SK-N-SH (cell line): Measurements from ENCODE around the gene KPNA2. TPM values are rescaled to one million over a fixed set of nuclear protein-coding genes. Genes with fewer than 3 reads are reported as not detected.

Experiments
- CTCF ChIA-PET: fragments of 300-600, 350-600 bp; formaldehyde crosslinking; extraction: SDS; loops from one replicate; lab custom pipeline; 2021; lab: Yijun Ruan, JAX
- POLR2A ChIA-PET: fragments of 350-600 bp; sonication (Branson Sonifier 250); formaldehyde crosslinking; extraction: SDS; loops from one replicate; lab custom pipeline; 2020; ENCODE audit warnings: antibody characterized with exemption, inconsistent platforms; lab: Yijun Ruan, JAX
- DNase-seq: peaks from one replicate; pipeline ENCODE4 v3.0.0; 2012
- H2AFZ ChIP-seq: fragments of 200-600 bp; sonication (generic); 2 replicates; pipeline ENCODE4 v1.8.1; 2016; ENCODE audit warnings: antibody characterized with exemption, mild to moderate bottlenecking, low read depth
- H3F3A ChIP-seq: fragments of 200-600 bp; sonication (generic); replicated peaks from 2 replicates; pipeline ENCODE3; 2016; ENCODE audit warnings: antibody characterized with exemption, mild to moderate bottlenecking; ENCODE audit not compliant: insufficient read depth
- H3K27ac ChIP-seq, 2 experiments: fragments of 200-500 bp in 1 of 2; fragments of 200-600 bp in 1 of 2; sonication (Bioruptor generic) in 1 of 2; sonication (generic), shearing (Covaris generic) in 1 of 2; 2 replicates each; pipeline versions ENCODE4 v1.5.1 to v1.6.1; 2014 to 2016; ENCODE audit warnings: low read depth in 2 of 2, inconsistent platforms in 1 of 2, low read length in 1 of 2, mild to moderate bottlenecking in 1 of 2, mixed read lengths in 1 of 2
- H3K27me3 ChIP-seq: fragments of 200-600 bp; sonication (generic), shearing (Covaris generic); 2 replicates; pipeline ENCODE4 v1.6.1; 2016; ENCODE audit warnings: mixed run types; ENCODE audit not compliant: insufficient read depth
- H3K36me3 ChIP-seq, 2 experiments: fragments of 200-500 bp in 1 of 2; fragments of 200-600 bp in 1 of 2; sonication (Bioruptor generic) in 1 of 2; sonication (generic) in 1 of 2; replicated peaks in 1 of 2; 2 replicates each; pipeline versions ENCODE3 to v1.5.1; 2014 to 2016; ENCODE audit warnings: low read length in 1 of 2, mild to moderate bottlenecking in 1 of 2; ENCODE audit not compliant: insufficient read depth in 2 of 2, control insufficient read depth in 1 of 2
- H3K4me1 ChIP-seq, 2 experiments: fragments of 200-500 bp in 1 of 2; fragments of 200-600 bp in 1 of 2; sonication (Bioruptor generic) in 1 of 2; sonication (generic), shearing (Covaris generic) in 1 of 2; 2 replicates each; pipeline versions ENCODE4 v1.5.1 to v1.6.1; 2014 to 2016; ENCODE audit warnings: low read depth in 1 of 2, low read length in 1 of 2, mixed run types in 1 of 2; ENCODE audit not compliant: insufficient read depth in 2 of 2, control insufficient read depth in 1 of 2
- H3K4me2 ChIP-seq: fragments of 200-600 bp; sonication (generic), shearing (Covaris generic); 2 replicates; pipeline ENCODE4 v1.6.1; 2017; ENCODE audit warnings: mixed run types
- H3K4me3 ChIP-seq, 2 experiments: fragments of 200-500 bp in 1 of 2; fragments of 200-600 bp in 1 of 2; sonication (Bioruptor generic) in 1 of 2; sonication (generic), shearing (Covaris generic) in 1 of 2; 2 replicates each; pipeline versions ENCODE4 v1.5.1 to v1.8.1; 2014 to 2016; ENCODE audit warnings: low read depth in 2 of 2, inconsistent platforms in 1 of 2, low read length in 1 of 2, mild to moderate bottlenecking in 1 of 2, mixed read lengths in 1 of 2, moderate library complexity in 1 of 2
- H3K79me2 ChIP-seq: fragments of 200-600 bp; sonication (generic); 2 replicates; pipeline ENCODE4 v1.8.1; 2017; ENCODE audit warnings: mild to moderate bottlenecking; ENCODE audit not compliant: insufficient read depth
- H3K9ac ChIP-seq: fragments of 200-600 bp; sonication (generic); 2 replicates; pipeline ENCODE4 v1.6.1; 2017; ENCODE audit warnings: mixed run types
- H3K9me2 ChIP-seq: fragments of 200-600 bp; sonication (generic); 2 replicates; pipeline ENCODE4 v1.6.1; 2017; ENCODE audit warnings: mixed run types
- H3K9me3 ChIP-seq: fragments of 200-600 bp; sonication (generic); 2 replicates; pipeline ENCODE4 v1.6.1; 2017; ENCODE audit warnings: mixed run types, mild to moderate bottlenecking, moderate library complexity
- H4K20me1 ChIP-seq: fragments of 200-600 bp; sonication (generic); 2 replicates; pipeline ENCODE4 v1.6.1; 2017; ENCODE audit warnings: mild to moderate bottlenecking, mixed run types; ENCODE audit not compliant: insufficient read depth
- CTCF ChIP-seq: fragments of 200-600 bp; sonication (generic); IDR thresholded peaks from 2 replicates; pipeline ENCODE4 v1.6.1; 2017; ENCODE audit warnings: antibody characterized with exemption, mild to moderate bottlenecking, moderate library complexity
- EP300 ChIP-seq, 2 experiments: IDR thresholded peaks; 2 replicates each; pipeline versions ENCODE4 v1.4.0 to v1.6.1; 2012; ENCODE audit warnings: borderline replicate concordance in 1 of 2, low read depth in 1 of 2, low read length in 1 of 2
- EZH2phosphoT487 ChIP-seq: fragments of 200-600 bp; sonication (generic); IDR thresholded peaks from 2 replicates; pipeline ENCODE4 v1.6.1; 2017; ENCODE audit warnings: low read depth, mixed run types, mild to moderate bottlenecking, antibody characterized with exemption, moderate library complexity, borderline replicate concordance
- FOSL2 ChIP-seq: IDR thresholded peaks from 2 replicates; pipeline ENCODE4 v1.4.0; 2012; ENCODE audit warnings: low read depth, mild to moderate bottlenecking, moderate library complexity, borderline replicate concordance
- GABPA ChIP-seq: IDR thresholded peaks from 2 replicates; pipeline ENCODE4 v1.4.0; 2012; ENCODE audit warnings: low read depth, mild to moderate bottlenecking
- GATA2 ChIP-seq: sonication (generic); formaldehyde crosslinking; IDR thresholded peaks from 2 replicates; pipeline ENCODE4 v1.5.0; 2020; ENCODE audit warnings: mild to moderate bottlenecking, missing genetic modification reagents
- MXI1 ChIP-seq: IDR thresholded peaks from 2 replicates; pipeline ENCODE4 v1.6.1; 2012; ENCODE audit warnings: mild to moderate bottlenecking, low read depth, low read length, improper control_type of control experiment
- NFIC ChIP-seq: IDR thresholded peaks from 2 replicates; pipeline ENCODE4 v1.4.0; 2012; ENCODE audit warnings: borderline replicate concordance
- NRF1 ChIP-seq: IDR thresholded peaks from 2 replicates; pipeline ENCODE4 v1.6.1; 2012; ENCODE audit warnings: low read depth, mild to moderate bottlenecking, low read length
- PBX3 ChIP-seq: IDR thresholded peaks from 2 replicates; pipeline ENCODE4; 2012
- RAD21 ChIP-seq: IDR thresholded peaks from 2 replicates; pipeline ENCODE4 v1.6.1; 2012; ENCODE audit warnings: mild to moderate bottlenecking, low read length
- SMC3 ChIP-seq: IDR thresholded peaks from 2 replicates; pipeline ENCODE4 v1.6.1; 2012; ENCODE audit warnings: low read depth, low read length, improper control_type of control experiment
- TCF12 ChIP-seq: IDR thresholded peaks from 2 replicates; pipeline ENCODE4 v1.4.0; 2012
- USF1 ChIP-seq: IDR thresholded peaks from 2 replicates; pipeline ENCODE4 v1.4.0; 2012; ENCODE audit warnings: low read depth, borderline replicate concordance
- USF2 ChIP-seq: fragments of 150-350 bp; IDR thresholded peaks from 2 replicates; pipeline ENCODE4 v1.6.1; 2017; ENCODE audit warnings: antibody characterized with exemption, low read length, low read depth, borderline replicate concordance
- ZBTB33 ChIP-seq: IDR thresholded peaks from 2 replicates; pipeline ENCODE4 v1.4.0; 2012; ENCODE audit warnings: low read depth, borderline replicate concordance
- WGBS: methylation state at CpG from one replicate; pipeline ENCODE4 v1.1.6; 2017; ENCODE audit warnings: low lambda C conversion rate; 5-methylcytosine and 5-hydroxymethylcytosine counted together
- polyA plus RNA-seq, 3 experiments: library from polyadenylated mRNA; depleted of rRNA; stranded (reverse); fragments of >200 nt; gene quantifications; 2 replicates each; pipeline ENCODE4 v1.2.3, GENCODE V29; 2012

KPNA2 gene
- polyA plus RNA-seq, 1 of the 3 experiments (the other 2 are of a cell fraction) = 122 TPM

- Histone ChIP-seq H3K36me3 (peaks cover 2 to 6% of the 10 kb centered on the region in 2 experiments), H3K4me1 (peaks cover 0 to 20% of the 10 kb centered on the region in 2 experiments; a peak in 2 of 4 replicates), H3K9me2 (no peaks in the 10 kb centered on the region), H2AFZ (no peak overlapping the region), H4K20me1 (no peaks in the 10 kb centered on the region), H3K4me3 (no peak overlapping the region), H3K9ac (no peak overlapping the region), H3K9me3 (no peaks in the 10 kb centered on the region), H3K27ac (peak overlapping the region in 1 of 2 experiments; percentile 67; a peak in 1 of 4 replicates), H3K4me2 (no peak overlapping the region), H3K27me3 (no peaks in the 10 kb centered on the region), H3K79me2 (no peaks in the 10 kb centered on the region), H3F3A (peaks cover 32% of the 10 kb centered on the region)
- ChIA-PET CTCF (interaction anchor here (0.6 kb wide), 1 partner anchor 123 kb away, joined by 3 read pairs; no protein-coding TSS in a partner anchor), POLR2A (no interaction called here)
- no peak for TF ChIP-seq CTCF
- TF ChIP-seq SMC3 = no peak
- no peak for TF ChIP-seq FOSL2
- TF ChIP-seq NRF1 = no peak
- TF ChIP-seq EZH2phosphoT487 = no peak
- TF ChIP-seq USF1 = no peak
- no peak for TF ChIP-seq EP300 (IDR thresholded peaks at IDR 0.05; ENCODE audit: borderline replicate concordance in 1 of 2, low read depth in 1 of 2, low read length in 1 of 2)
- no peak for TF ChIP-seq TCF12
- no peak for TF ChIP-seq MXI1
- no peak for TF ChIP-seq NFIC
- TF ChIP-seq USF2 = no peak
- DNase-seq = no peak
- 95% methylated on average over 14 of the region's 14 CpGs for WGBS
Measured at GRCh38 chr17:68052810-68053209, 17.3 kb downstream of the KPNA2 start.

- 86% methylated on average over 9 of the region's 9 CpGs for WGBS
- no peaks in the 10 kb centered on the region for H3K36me3 ChIP-seq
- CTCF ChIA-PET = interaction anchor here (0.6 to 2.6 kb wide), 2 partner anchors 124 to 147 kb away, joined by 3 to 8 read pairs; no protein-coding TSS in a partner anchor
- H3K27ac ChIP-seq = peak overlapping the region in 1 of 2 experiments; percentile 67; a peak in 2 of 4 replicates
- no peaks in the 10 kb centered on the region for H3K9me2 ChIP-seq
- H3K27me3 ChIP-seq = no peaks in the 10 kb centered on the region
- no peak overlapping the region for H3K9ac ChIP-seq
- DNase-seq = no peak
- no peaks in the 10 kb centered on the region for H4K20me1 ChIP-seq
- no peak overlapping the region for H3K4me2 ChIP-seq
- no peaks in the 10 kb centered on the region for H3K9me3 ChIP-seq
- H3F3A ChIP-seq = peaks cover 26% of the 10 kb centered on the region
- peak overlapping the region; percentile 92; the same call in 1 of the 2 replicates for H2AFZ ChIP-seq
- H3K4me3 ChIP-seq = no peak overlapping the region
- H3K4me1 ChIP-seq = peaks cover 0 to 20% of the 10 kb centered on the region in 2 experiments; a peak in 2 of 4 replicates
- POLR2A ChIA-PET = no interaction called here
- no peaks in the 10 kb centered on the region for H3K79me2 ChIP-seq
- TF ChIP-seq NRF1 (no peak), RAD21 (no peak), GATA2 (CRISPR knock-in tag) (no peak), PBX3 (peak; percentile 10; the same call in 1 of the 2 replicates), GABPA (no peak), NFIC (no peak), ZBTB33 (no peak)
Measured at GRCh38 chr17:68053231-68054013, 17.9 kb downstream of the KPNA2 start.
